HG02759 (cell line): ENCODE data around the gene NANP.
"Not testable (repeated sequence)": the region's sequence is repeated elsewhere in the genome, so short reads cannot be mapped to it uniquely, and the experiment has no call there.

ENCODE experiments used
- ATAC-seq: cut with Tn5 transposase; IDR thresholded peaks from one replicate; pipeline ENCODE4 v1.9.1; 2021; ENCODE audit warnings: mild to moderate bottlenecking, moderate library complexity; ENCODE audit not compliant: unreplicated experiment

The NANP gene

GRCh38 chr20:25608774-25609173, 15.0 kb downstream of the NANP start:
- no peak for ATAC-seq

- ATAC-seq: no peak
These were observed 17.6 kb downstream of the NANP start for GRCh38 chr20:25606094-25606695.

DNA sequence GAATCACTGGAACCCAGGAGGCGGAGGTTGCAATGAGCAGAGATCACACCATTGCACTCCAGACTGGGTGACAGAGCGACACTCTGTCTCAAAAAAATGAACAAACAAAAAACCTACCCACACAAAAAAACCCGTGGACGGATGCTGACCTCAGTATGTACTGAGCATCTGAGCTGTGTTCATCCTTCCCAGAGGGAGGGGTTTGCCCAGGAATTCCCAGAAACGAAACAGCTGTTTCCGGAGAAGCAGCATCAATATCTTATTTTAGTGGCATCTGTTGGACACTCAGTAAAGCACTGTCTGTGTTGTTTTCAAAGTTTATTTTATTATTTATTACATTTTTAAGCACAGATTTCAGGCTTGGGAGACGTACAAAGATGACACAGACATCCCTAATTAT, 18.7 kb downstream of the NANP start:
- ATAC-seq: no peak

DNA sequence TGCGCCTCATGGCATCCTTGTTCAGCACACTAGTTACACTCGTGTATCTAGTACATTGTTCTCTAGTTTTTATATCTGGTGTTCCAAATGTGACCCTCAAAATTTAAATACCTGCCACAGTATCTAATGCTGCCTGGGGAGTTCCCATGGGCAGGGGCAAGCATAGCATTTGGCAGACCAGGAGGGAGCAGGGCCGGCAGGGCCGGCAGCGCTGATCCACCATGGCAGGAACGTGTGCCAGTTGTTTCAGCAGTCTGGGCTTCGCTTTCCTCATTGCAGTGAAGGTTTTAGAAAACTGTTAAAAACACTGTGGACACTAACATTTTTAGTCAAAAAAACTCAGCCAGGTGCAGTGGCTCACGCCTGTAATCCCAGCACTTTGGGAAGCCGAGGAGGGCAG, 19.2 kb downstream of the NANP start:
- no peak for ATAC-seq

GRCh38 chr20:25602914-25603309, 20.9 kb downstream of the NANP start:
- not testable (repeated sequence) for ATAC-seq

DNA sequence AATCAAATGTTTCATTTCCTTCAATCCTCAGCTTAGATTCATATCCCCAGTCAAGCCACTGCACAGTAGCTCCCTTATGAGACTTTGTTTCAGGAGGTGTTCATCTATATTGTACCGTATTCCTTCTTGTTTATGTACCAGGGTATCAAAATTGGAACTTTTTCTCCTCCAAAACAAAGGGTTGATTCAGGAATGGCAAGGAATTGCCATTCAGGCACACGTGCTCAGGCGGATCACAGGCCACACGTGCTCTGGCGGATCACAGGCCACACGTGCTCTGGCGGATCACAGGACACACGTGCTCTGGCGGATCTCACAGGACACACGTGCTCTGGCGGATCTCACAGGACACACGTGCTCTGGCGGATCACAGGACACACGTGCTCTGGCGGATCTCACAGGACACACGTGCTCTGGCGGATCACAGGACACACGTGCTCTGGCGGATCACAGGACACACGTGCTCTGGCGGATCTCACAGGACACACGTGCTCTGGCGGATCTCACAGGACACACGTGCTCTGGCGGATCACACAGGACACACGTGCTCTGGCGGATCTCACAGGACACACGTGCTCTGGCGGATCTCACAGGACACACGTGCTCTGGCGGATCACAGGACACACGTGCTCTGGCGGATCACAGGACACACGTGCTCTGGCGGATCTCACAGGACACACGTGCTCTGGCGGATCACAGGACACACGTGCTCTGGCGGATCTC, 21.5 kb downstream of the NANP start:
- ATAC-seq: not testable (repeated sequence)

- no peak for ATAC-seq
These were observed 22.2 kb downstream of the NANP start for GRCh38 chr20:25601659-25602058.

- no peak for ATAC-seq
These were observed 23.2 kb downstream of the NANP start for GRCh38 chr20:25600632-25601031.

- no peak for ATAC-seq
These were observed 31.5 kb downstream of the NANP start for GRCh38 chr20:25592135-25592852.

DNA sequence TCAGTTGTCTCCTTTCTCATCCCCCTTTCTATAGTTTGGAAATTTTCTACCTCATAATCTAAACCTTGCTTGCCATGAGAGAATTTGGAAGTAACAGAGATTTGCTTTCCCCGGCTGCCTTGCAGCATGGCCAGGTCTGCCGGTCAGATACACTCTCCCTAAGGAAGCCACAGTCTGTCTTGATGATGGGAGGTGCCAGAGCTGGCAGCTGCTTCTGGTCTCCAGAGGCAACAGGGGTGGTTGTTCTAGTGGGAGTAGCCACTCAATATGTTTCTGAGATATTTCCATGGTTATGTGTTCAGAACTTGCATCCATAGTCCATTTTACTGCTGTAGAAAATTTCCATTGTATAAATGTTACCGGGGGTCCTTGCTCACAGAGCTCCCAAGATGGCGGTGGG, 33.0 kb downstream of the NANP start:
- not testable (repeated sequence) for ATAC-seq

GRCh38 chr20:25588491-25588890, 35.3 kb downstream of the NANP start:
- ATAC-seq: no peak

GRCh38 chr20:25587536-25587935, 36.3 kb downstream of the NANP start:
- ATAC-seq: no peak

GRCh38 chr20:25586877-25587276, 36.9 kb downstream of the NANP start:
- no peak for ATAC-seq

DNA sequence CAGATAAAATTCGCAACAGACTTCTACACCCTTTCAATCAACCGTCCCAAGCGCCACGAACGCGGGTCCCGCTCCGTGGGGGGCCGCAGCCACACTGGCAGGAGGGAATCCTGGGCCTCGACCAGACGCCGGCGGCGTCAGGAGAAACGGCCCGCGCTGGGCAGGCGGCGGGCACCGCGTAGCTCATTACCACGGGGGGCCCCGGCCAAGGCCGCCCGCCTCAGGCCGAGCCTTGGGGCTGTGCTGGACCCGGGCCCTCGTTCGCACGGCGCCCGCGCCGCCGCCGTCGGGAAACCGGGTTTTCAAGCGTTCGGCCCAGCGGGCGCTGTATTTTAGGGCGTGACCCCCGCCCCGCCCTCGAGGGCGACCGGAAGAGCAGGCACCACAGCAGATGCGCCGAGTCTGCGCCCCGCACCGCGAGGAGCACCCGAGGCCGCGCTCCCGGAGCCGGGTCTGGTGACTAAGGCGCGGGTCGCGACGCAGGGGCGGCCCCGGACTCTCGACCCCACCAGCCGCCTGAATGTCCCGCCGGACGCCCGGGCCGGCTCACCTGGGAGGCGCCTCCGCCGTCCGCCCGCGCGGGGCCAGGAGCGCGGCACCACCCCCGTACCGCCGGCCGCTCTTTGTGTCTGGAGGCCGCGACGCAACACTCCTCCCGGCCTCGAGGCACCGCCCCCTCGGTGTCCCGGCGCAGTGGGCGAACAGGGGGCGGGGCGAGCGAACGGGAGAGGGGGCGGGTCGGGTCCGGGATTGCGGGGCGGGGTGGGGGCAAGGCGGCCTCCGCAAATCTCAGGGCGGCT, 38.7 kb downstream of the NANP start, which contains the start of gene NINL:
NINL (minus strand) TSS at position 627 of the 800 bp plus-strand sequence. CDS start 58,944 bp downstream, outside the sequence.
- peak; percentile 68 for ATAC-seq

- not testable (repeated sequence) for ATAC-seq
These were observed 40.2 kb downstream of the NANP start for GRCh38 chr20:25583607-25584006.

GRCh38 chr20:25580711-25581110, 43.1 kb downstream of the NANP start:
- no peak for ATAC-seq

GRCh38 chr20:25579081-25579770, 44.6 kb downstream of the NANP start:
- ATAC-seq: no peak

- no peak for ATAC-seq
These were observed 46.9 kb downstream of the NANP start for GRCh38 chr20:25576783-25577530.

DNA sequence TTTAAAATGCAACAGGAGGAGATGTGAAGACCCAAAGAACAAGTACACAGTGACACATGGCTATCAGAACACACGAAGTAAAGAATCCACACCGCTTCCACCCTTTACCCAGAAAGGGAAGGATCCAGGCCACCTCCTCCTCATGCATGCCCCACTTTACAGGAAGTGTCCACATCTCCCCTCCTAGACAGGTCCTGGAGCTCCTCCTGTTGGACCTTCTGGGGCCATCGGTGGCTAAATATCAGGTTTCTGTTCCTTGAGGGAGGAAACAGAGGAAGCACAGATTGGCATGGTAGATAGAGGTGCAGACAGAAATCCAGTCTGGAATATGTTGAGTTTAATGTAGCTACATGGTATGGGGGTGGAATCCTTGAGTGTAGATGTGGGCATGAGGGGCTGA, 49.4 kb downstream of the NANP start:
- ATAC-seq: no peak
